Bronchial epithelial cell (primary cell): ENCODE measurements around the gene C17orf114.
A peak's percentile ranks its signal among the peaks of the same experiment; 100 is the strongest.

Experiments used
- DNase-seq: peaks from one replicate; pipeline ENCODE4 v3.0.0-alpha.2; 2010; ENCODE audit warnings: low read depth
- FAIRE-seq: peaks from 2 replicates; lab custom pipeline; 2011; peaks lifted over from hg19 to GRCh38; lab: Jason Lieb, UNC
- H3K27me3 ChIP-seq: 2 replicates; pipeline ENCODE4 v1.5.1; 2011; ENCODE audit warnings: low read length; ENCODE audit not compliant: control insufficient read depth, insufficient read depth
- H3K36me3 ChIP-seq: 2 replicates; pipeline ENCODE4 v1.5.1; 2011; ENCODE audit warnings: low read length; ENCODE audit not compliant: control insufficient read depth, insufficient read depth
- H3K4me3 ChIP-seq: 2 replicates; pipeline ENCODE4 v1.5.1; 2011; ENCODE audit warnings: mild to moderate bottlenecking, low read depth, low read length, control low read depth
- TF ChIP-seq, protein P1 (sequence below): IDR thresholded peaks from 2 replicates; pipeline ENCODE4 v1.5.1; 2011; ENCODE audit warnings: mild to moderate bottlenecking, moderate library complexity, low read length, control low read depth, inconsistent platforms; ENCODE audit not compliant: insufficient read depth, severe bottlenecking

Gene C17orf114

DNA sequence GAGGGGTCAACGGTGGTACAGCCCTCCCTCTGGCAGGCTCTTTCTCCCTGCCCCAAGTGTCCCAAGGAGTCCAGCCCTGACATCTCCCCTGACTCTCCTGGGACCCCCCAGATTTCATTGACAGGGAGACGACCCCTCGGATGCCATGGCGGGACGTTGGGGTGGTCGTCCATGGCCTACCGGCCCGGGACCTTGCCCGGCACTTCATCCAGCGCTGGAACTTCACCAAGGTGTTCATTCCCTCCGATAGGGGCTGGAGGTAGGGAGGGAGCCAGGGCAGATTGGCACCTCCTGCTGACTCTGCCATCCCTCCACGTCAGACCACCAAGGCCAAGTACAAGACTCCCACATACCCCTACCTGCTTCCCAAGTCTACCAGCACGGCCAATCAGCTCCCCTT is 14.7 kb upstream of the C17orf114 start:
- no peak for FAIRE-seq
- peaks cover 27% of the 10 kb centered on the region for H3K36me3 ChIP-seq
- DNase-seq, result no peak

DNA sequence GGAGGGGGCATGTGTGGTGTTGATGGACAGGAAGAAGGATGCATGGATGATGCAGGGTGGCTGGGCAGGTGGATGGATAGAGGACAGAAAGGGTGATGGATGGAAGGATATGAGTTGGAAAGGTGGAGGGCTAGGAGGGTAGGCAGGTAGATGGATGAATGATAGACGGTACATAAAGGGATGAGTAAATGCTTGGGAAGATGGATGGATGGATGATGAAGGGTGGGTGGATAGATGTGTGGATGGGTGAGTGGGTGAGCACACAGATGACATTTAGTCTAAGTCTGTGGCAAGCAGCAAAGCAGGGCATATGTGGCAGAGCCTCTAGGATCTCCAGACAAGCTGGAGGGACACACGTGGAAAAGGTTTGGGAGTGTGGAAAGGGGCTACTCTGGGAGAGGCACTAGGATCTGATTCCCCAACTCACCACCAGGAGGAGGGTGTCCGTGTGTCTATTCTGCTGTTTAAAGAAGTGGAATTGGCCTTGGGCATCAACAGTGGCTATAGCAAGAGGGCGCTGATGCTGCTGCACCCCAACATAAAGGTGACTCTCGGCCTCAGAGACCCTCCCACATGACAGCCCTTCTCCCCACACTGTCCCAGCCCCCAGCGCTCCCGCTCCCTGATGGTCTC is 13.0 kb upstream of the C17orf114 start:
- peak; percentile 91 for FAIRE-seq
- peaks cover 33% of the 10 kb centered on the region for H3K36me3 ChIP-seq

More for the DNA sequence above, 14.7 kb upstream of the C17orf114 start:
- H3K4me3 ChIP-seq, result no peak overlapping the region
- TF ChIP-seq, protein P1, sequence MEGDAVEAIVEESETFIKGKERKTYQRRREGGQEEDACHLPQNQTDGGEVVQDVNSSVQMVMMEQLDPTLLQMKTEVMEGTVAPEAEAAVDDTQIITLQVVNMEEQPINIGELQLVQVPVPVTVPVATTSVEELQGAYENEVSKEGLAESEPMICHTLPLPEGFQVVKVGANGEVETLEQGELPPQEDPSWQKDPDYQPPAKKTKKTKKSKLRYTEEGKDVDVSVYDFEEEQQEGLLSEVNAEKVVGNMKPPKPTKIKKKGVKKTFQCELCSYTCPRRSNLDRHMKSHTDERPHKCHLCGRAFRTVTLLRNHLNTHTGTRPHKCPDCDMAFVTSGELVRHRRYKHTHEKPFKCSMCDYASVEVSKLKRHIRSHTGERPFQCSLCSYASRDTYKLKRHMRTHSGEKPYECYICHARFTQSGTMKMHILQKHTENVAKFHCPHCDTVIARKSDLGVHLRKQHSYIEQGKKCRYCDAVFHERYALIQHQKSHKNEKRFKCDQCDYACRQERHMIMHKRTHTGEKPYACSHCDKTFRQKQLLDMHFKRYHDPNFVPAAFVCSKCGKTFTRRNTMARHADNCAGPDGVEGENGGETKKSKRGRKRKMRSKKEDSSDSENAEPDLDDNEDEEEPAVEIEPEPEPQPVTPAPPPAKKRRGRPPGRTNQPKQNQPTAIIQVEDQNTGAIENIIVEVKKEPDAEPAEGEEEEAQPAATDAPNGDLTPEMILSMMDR, result no peak
- no peaks in the 10 kb centered on the region for H3K27me3 ChIP-seq

DNA sequence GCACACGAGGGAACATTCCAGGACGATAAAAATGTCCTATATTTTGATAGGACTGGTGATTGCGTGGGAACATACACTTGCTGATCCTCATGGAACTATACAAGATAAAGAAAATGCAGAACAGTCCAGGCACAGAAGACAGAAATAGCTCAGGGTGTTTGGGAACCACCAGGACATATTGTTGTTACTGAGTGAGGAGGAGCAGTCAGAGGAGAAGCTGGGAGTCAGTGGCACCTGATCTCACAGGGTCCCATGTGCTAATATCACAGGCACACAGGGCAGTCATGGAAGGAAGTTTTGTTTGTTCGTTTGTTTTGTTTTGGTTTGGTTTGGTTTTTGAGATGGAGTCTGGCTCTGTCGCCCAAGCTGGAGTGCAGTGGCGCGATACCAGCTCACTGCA is 10.6 kb upstream of the C17orf114 start:
- Histone ChIP-seq H3K27me3 (no peaks in the 10 kb centered on the region), H3K4me3 (no peak overlapping the region), H3K36me3 (peaks cover 40% of the 10 kb centered on the region)
- TF ChIP-seq, protein P1, result no peak
- FAIRE-seq (peak; percentile 23), DNase-seq (no peak)

More for the DNA sequence above, 13.0 kb upstream of the C17orf114 start:
- Histone ChIP-seq H3K27me3 (no peaks in the 10 kb centered on the region), H3K4me3 (no peak overlapping the region)
- DNase-seq, result no peak
- TF ChIP-seq, protein P1, result peak; percentile 31

DNA sequence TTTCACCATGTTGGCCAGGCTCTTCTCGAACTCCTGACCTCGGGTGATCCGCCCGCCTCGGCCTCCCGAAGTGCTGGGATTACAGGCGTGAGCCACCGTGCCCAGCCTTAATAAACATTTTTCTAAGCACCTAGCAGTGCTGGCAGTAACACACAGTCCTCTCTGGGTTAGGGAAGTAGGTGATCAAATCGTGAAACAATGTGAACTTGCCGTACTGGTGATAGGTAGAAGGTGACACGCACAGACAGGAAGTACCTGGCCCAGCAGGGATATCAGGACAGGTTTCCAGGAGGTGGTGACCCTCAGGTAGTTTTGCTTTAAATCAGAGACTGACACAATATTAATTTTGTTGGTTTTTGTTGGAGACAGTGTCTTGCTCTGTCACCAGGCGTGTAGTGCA is 9.3 kb upstream of the C17orf114 start:
- TF ChIP-seq, protein P1, result no peak
- H3K36me3 ChIP-seq, result peaks cover 32% of the 10 kb centered on the region
- DNase-seq, result no peak
- no peak overlapping the region for H3K4me3 ChIP-seq
- no peak for FAIRE-seq
- no peaks in the 10 kb centered on the region for H3K27me3 ChIP-seq

DNA sequence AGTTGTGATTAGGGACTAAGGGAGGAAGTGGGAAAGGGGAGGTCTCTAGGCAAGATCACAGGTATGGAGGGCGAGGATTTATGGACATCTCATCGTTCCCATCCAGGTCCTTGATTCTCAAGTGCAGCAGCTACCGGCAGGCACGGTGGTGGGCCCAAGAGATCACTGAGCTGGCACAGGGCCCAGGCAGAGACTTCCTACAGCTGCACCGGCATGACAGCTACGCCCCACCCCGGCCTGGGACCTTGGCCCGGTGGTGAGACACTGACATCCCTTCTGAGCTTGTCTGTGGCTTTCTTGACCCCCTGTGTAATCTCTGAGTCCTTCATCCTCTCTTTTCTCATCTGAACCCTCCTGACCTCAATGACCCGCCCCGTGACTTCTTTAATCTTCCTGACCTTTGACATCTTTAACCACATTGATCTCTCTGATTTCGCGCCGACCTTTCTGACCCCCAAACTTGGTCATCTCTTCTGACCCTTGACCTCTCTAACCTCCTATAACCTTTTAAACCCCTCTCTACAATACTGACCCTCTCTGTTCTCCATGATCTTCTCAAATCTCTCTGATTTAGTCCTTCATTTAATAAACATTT is 8.7 kb upstream of the C17orf114 start:
- TF ChIP-seq, protein P1, result no peak
- DNase-seq (no peak), FAIRE-seq (no peak)
- no peak overlapping the region for H3K4me3 ChIP-seq
- peaks cover 32% of the 10 kb centered on the region for H3K36me3 ChIP-seq
- no peaks in the 10 kb centered on the region for H3K27me3 ChIP-seq

DNA sequence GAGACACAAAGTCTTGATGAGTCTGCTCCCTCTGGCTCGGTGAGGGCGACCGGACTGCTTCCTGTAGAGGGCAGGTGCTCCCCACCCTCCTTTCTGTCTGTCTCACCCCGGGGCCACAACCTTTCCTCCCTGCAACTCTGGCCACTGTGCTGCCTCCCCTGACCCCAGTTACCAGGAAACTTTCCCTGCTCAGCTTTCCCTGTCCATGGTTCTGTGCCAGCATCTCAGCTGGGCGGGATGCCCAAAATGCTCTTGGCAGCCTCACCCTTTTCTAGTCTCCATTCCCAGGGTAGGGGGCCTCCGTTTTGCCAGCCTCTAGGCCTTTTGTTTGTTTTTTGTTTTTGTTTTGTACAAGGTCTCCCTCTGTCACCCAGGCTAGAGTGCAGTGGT is 6.2 kb upstream of the C17orf114 start:
- TF ChIP-seq, protein P1, result peak; percentile 9
- DNase-seq (no peak), FAIRE-seq (no peak)
- Histone ChIP-seq H3K27me3 (no peaks in the 10 kb centered on the region), H3K36me3 (peaks cover 22% of the 10 kb centered on the region), H3K4me3 (no peak overlapping the region)
